ENCODE data around the gene RPS19BP1.
A peak's percentile ranks its signal among the peaks of the same experiment; 100 is the strongest.

Gene RPS19BP1

DNA sequence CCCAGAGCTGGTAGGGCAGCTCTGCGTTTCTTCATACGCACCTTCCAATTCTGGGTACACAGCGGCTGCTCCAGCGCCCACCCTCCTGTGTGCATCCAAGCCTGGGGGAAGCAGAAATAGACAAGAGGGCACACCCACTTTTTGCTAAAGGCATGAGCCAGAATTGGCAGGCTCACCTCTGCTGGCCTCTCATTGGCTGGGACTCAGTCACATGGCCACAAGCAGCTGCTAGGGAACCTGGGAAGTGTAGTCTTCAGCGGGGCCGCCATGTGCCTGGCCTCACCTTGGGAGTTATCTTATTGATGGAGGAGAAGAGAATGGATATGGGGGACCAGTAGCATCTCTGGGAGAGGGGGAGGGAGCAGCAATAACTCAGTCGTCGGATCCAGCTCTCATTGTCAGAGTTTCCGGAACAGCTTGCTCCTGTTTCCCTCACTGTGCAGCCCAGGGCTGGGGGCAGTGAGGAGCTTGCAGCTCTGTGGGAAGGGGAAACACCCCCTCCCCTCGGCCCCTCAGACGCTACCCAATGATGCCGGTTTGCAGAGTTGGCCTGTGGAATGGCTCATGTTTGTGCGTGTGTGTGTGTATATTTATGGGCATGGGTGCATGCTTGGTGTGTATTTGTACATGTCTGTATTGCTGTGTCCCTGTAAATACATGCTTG, 42.3 kb downstream of the RPS19BP1 start:
- DNase-seq (ENCODE audit: low spot score) = peak; percentile 89

DNA sequence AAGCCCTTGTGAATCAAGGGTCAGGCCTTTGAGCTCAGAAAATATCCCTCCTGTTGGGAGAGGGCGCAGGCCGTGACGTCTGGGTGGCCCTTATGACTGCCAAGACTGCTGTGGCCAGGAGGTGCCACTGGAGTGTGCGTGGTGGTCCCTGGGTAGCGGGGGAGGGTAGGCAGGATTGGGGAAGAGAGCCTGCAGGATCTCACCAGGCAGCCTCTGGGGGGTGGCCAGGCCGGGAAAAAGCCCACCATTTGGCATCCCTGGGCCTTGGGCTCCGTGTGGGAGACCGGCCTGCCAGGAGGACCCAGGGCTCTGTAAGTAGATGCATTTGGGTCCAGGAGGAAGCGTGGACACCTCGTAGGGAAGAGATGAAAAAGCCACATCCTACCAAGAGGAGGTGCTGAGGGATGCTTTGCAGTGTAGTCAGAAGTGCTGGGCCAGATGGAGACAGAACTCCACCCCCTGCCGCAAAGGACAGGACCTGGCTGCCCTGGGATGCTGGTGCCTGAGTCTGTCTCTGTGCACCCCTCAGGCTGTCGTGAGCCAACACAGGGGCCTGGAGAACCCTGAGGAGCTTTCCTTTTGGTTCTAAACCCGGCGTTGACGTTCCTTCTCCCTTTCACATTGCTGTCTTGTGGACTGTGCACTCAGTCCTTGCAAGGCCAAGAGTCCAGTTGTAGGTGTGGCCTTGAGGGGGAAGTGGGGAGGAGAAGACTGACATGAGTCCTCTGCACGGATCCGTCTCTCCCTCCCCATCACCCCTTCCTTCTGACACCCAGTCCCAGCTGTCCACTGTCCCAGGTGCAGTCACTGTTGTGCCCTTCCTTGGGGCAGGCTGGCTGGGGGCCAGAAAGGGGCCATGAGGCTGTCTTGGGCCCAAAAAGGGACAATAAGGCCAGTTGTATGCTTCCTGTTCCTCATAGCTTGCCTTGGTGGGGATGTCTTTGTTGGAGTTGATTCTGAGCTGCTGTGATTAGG, 43.2 kb downstream of the RPS19BP1 start:
- DNase-seq (ENCODE audit: low spot score) = no peak

DNA sequence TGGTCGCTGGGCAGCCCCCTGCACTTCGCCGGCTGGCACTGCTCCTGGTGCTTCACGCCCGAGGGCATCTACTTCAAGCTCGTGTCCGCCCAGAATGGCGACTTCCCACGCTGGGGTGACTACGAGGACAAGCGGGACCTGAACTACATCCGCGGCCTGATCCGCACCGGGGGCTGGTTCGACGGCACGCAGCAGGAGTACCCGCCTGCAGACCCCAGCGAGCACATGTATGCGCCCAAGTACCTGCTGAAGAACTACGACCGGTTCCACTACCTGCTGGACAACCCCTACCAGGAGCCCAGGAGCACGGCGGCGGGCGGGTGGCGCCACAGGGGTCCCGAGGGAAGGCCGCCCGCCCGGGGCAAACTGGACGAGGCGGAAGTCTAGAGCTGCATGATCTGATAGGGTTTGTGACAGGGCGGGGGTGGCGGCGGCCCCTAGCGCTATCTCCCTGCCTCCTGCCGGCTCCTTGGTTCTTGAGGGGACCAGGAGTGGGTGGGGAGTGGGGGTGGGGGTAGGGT, 43.9 kb downstream of the RPS19BP1 start:
- DNase-seq (ENCODE audit: low spot score) = no peak

DNA sequence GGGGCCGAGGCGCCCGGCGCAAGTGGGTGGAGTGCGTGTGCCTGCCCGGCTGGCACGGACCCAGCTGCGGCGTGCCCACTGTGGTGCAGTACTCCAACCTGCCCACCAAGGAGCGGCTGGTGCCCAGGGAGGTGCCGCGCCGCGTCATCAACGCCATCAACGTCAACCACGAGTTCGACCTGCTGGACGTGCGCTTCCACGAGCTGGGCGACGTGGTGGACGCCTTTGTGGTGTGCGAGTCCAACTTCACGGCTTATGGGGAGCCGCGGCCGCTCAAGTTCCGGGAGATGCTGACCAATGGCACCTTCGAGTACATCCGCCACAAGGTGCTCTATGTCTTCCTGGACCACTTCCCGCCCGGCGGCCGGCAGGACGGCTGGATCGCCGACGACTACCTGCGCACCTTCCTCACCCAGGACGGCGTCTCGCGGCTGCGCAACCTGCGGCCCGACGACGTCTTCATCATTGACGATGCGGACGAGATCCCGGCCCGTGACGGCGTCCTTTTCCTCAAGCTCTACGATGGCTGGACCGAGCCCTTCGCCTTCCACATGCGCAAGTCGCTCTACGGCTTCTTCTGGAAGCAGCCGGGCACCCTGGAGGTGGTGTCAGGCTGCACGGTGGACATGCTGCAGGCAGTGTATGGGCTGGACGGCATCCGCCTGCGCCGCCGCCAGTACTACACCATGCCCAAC, 44.6 kb downstream of the RPS19BP1 start:
- DNase-seq (ENCODE audit: low spot score) = no peak

DNA sequence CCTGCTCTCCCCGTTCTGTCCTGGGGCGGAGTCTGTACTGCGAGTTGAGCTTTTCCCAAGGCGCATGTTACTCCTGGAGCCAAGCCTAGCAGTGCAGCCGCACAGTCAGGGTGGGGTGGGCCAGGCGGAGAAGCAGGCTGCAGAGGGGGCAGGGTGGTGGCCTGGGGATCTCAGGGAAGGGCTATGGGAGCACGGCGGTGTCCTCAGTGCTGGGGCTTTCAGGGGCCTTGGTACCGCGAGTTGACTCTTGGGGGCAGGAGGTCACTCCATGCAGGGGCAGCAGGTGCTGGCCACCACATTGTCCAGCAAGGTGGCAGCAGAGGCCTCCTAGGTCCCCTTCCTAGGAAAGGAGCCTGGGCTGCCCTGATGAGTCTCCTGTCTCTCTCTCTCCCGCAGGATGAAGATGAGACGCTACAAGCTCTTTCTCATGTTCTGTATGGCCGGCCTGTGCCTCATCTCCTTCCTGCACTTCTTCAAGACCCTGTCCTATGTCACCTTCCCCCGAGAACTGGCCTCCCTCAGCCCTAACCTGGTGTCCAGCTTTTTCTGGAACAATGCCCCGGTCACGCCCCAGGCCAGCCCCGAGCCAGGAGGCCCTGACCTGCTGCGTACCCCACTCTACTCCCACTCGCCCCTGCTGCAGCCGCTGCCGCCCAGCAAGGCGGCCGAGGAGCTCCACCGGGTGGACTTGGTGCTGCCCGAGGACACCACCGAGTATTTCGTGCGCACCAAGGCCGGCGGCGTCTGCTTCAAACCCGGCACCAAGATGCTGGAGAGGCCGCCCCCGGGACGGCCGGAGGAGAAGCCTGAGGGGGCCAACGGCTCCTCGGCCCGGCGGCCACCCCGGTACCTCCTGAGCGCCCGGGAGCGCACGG, 45.4 kb downstream of the RPS19BP1 start:
- peak; percentile 43 for DNase-seq (ENCODE audit: low spot score)

DNA sequence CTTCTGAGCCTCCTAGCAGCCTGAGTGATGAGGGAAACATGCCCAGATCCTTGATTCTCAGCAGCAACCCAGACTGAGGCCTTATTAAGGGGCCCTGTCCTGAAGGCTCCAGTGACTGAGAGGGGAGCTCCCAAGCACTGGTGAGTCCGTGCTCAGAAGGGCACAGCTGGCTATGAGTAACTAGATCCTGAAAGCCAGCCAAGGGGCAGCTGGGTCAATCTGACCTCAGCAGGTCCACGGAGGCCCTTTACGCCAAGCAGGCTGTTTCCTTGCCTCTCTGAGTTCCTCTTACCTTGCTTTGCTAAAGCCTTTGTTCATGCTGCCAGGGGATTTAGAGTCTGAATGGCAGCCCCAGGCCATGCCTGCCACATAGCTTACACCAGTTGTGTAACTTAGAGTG, 49.8 kb downstream of the RPS19BP1 start:
- DNase-seq (ENCODE audit: low spot score) = no peak

DNA sequence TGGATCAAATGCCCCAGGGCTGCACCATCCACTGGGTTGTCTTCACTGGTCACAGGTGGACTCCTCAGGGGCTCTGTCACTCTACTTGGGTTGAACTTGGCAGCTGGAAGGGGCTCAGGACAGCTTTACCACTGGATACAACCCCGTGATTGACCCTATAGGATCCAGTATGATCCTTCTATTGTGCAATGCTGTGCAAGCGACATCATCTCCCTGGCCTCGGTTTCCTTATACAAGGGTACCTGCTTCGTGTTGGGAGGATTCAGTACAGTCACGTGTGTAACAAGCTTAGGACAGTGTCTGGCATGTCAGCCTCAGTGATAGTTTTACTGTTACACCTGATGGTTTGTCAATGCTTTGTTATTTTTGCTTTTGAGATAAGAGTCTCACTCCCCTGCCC, 51.0 kb downstream of the RPS19BP1 start:
- DNase-seq (ENCODE audit: low spot score) = no peak

DNA sequence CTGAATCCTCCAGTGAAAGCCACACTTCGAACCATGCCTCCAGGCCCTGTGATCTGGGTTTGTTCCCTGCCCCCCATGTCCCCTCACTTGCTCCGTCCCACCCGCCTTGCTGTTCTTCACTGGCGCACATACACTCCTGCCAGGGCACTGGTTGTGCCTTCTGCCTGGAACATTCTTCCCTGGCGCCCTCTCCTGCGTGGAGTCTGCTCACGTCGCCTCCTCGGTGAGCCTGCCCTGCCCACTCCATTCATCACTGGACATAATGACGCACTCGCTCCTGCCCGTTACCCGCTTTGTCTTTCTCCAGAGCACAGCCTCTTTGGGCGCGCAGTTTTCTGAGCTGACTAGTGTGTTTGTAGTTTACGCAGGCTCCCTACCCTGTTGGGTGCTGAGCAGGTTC, 51.5 kb downstream of the RPS19BP1 start:
- DNase-seq (ENCODE audit: low spot score) = no peak

DNA sequence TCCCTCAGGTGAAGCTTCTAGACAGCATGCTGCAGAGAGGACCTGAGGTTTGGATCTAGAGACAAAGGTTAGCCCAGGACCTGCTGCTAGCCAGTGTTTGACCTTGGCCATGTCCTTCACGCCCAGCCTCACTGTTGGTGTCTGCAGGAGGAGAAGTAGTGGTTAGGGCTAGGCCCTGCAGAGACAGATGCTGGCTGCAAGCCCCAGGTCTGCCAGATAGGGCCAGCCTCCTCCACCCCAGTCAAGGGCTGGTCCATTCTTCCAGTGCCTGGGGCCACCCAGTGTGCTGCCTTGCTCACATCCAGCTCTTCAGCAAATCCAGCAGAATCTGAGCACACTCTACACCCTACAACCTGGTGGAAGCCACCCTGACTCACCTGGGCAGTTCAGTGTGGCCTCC, 52.0 kb downstream of the RPS19BP1 start:
- no peak for DNase-seq (ENCODE audit: low spot score)

DNA sequence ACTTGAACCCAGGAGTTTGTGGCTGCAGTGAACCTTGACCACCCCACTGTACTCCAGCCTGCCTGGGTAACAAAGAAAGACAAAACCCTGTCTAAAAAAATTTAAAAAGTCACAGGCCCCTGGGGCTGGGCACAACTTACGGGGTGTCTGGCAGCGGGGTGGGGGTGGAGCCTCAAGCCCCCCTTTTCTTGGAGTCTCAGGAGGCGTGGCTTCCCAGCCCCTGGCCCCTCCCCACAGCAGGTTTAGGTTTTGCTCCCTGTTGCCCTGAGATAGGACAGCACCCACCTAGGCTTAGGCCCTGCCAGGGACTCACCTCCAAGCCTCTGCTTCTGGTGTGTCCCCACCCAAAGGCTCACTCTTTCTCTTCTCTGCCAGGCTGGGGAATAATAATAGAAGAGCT, 53.3 kb downstream of the RPS19BP1 start:
- DNase-seq (ENCODE audit: low spot score) = no peak

Data from AG20443 (cell line).